HG03139 (cell line): Measurements from ENCODE around the gene POLR3F.
A peak's percentile ranks its signal among the peaks of the same experiment; 100 is the strongest.
"Not testable (repeated sequence)": the region's sequence is repeated elsewhere in the genome, so short reads cannot be mapped to it uniquely, and the experiment has no call there.

Source experiments
- ATAC-seq: cut with Tn5 transposase; IDR thresholded peaks from one replicate; pipeline ENCODE4 v1.9.1; 2021; ENCODE audit not compliant: unreplicated experiment

POLR3F gene

DNA sequence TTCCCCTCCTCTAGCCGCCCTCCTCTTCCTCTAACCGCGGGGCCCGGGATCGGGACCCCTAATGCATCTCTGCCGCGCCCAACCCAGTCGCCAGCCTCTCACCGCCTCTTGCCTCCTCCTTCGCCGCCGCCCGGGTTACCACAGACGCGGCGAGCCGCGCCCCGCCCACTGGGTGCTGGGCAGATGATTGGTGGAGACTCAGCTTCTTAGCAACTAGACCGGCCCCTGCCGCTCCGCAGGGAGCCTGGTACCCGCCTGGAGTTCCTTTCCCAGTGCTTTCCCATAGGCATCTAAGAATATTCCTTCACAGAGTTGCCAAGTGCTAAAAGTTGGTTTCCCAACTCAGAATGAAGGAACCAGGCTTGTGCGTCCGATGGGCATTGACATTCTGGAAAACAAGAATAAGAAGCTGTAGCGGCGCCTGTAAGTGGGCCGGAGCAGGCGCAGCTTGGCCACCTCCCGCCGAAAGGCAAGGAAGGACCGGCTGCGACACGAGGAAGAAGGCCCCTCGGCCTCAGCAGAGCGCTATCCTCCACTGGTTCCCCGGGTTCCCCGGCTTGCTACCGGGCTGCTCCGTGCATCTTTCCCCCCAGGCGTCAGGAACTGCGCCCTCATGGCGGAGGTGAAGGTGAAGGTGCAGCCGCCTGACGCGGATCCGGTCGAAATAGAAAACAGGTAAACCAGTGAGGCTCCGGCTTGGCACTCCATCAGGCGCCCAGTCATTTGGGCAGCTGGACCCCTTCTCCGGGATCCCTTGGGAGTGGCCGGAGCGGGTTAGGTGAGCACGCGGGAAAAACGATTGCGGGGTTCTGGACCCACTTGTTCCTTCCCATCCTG is at the start of gene POLR3F, which contains the start of gene DZANK1:
TSS of gene POLR3F (plus strand) at position 497 of the 837 bp plus-strand sequence. CDS start at position 614, 117 bp downstream.
TSS of gene DZANK1 (minus strand) at position 137 of the 837 bp plus-strand sequence. CDS start 1,672 bp downstream, outside the sequence.
- peak; percentile 95 for ATAC-seq

DNA sequence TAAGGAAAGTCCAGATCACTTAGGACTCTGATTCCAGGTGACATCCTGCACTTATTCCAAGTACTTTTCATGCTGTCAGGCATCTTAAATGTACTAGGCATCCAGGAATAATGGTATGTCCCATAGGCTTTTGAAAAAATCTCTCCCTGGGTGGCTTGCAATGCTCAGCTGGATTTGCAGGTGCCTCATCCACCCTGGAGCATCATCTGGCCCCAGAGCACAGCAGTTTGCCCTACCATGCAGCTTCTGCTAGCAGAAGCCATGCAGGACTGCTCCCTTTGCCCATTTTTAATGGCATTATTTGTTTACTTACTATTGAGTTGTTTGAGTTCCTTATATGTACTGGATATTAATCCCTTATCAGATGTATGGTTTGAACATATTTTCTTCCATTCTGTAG is 45.6 kb upstream of the POLR3F start:
- no peak for ATAC-seq

GRCh38 chr20:18427214-18427613 is 40.0 kb upstream of the POLR3F start:
- no peak for ATAC-seq

DNA sequence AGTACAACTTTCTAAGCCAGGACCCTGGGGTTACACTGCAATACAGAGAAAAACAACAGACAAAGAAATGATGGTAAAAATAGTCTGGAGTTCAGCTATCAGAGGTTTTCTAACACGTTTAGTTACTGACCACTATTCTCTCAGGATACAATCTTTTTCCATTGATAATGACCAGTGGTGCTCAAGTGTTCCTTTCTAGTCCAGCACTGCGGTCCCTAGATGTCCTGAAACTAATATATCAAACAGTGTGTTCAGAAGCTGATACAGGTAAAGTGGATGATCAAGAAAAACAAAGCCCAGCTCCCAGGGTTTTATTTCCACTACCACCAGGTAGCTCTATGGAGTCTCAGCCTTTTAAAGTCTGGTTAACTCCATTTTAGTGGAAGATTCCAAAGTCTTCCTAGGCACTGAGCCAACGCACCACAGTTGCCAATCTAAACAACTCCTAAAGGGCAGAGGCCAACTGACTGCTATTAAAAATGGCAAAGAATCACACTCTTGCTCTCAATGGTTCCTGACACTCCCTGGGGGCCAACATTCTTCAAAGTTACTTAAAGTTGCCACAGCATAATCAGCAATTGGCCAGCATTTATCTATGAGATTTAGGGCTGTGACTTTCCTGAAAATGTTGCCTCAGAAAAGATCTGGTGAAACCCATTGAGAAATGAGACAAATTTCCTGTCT is 38.6 kb upstream of the POLR3F start:
- no peak for ATAC-seq

- ATAC-seq: no peak
Observed at GRCh38 chr20:18430172-18430826, 36.9 kb upstream of the POLR3F start.

GRCh38 chr20:18431206-18431605 is 36.0 kb upstream of the POLR3F start:
- no peak for ATAC-seq

DNA sequence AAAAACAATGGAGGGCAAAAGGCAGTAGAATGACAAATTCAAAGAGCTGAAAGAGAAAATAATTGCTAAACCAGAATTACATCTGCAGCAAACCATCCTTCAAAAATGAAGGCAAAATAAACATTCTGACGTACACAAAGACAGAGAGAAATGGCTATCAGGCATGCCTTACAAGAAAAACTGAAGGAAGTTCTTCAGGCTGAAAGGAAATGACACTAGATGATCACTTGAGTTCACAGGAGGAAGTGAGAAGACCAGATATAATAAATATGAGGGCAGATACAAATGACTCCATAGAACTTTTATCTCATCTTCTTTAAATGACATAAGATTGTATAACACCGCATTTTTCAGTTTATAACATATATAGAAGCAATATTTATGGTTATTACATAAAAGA is 30.3 kb upstream of the POLR3F start:
- no peak for ATAC-seq

- no peak for ATAC-seq
Observed at GRCh38 chr20:18440403-18440802, 26.8 kb upstream of the POLR3F start.

DNA sequence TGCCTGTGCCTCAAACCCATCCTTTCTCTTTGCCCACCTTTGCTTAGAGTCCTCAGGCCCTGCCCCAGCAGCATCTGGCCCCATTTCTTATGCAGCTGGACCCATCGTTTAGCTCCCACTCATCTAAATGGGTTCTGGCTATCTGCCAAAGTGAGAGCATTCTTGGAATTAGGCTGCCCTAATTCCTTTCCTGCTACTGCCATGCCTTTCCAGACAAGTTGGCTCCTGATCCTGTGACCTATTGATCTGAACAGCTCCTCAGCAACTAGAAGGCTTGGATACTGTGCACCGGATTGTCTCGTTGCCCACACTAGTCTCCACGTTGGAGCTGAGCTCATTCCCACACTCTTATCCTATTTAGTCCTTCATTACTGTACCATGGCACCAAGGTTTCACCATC is 23.3 kb upstream of the POLR3F start:
- no peak for ATAC-seq

GRCh38 chr20:18456600-18456999 is 10.6 kb upstream of the POLR3F start:
- no peak for ATAC-seq

- no peak for ATAC-seq
Observed at GRCh38 chr20:18465536-18466200, 1.5 kb upstream of the POLR3F start.

DNA sequence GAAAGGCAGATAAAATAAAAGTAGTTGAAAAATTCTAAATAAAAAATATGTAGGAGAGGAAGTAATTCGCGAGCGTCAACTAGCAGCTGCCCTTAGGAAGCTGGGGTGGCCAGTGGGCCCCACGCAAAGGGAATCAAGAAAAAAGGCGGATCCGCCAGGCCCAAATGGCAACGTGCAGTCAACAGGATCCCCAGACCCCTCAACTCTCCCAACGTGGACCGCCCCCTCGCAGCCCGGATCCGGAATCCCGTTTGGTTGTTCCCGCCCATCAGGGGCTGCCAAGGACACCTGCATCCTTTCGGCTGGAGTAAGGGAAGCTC is 656 bp upstream of the POLR3F start:
- ATAC-seq: no peak

GRCh38 chr20:18477218-18477617 is 10.0 kb downstream of the POLR3F start:
- no peak for ATAC-seq

DNA sequence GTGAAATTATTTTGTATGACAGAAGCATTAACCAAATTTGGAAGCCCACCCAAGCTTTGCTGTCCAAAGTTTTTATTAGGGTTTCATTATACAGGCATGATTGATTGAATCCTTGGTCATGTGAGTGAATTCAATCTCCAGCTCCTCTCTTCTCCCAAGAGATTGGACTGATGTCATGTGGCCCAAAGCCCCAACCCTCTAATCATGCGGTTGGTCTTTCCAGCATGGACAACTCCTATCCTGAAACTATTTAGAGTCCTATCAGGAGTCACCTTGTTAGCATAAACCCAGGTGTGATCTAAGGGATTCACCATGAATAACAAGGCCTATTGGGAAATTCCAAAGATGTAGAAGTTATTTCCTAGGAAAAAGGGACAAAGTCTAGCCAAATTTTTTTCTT is 10.6 kb downstream of the POLR3F start:
- ATAC-seq: no peak

- no peak for ATAC-seq
Observed at GRCh38 chr20:18481596-18481995, 14.4 kb downstream of the POLR3F start.

- ATAC-seq: no peak
Observed at GRCh38 chr20:18488301-18488700, 21.1 kb downstream of the POLR3F start.

GRCh38 chr20:18496042-18496441 is 28.9 kb downstream of the POLR3F start:
- no peak for ATAC-seq

GRCh38 chr20:18496740-18497592 is 29.8 kb downstream of the POLR3F start, which contains the start of gene RBBP9:
Gene RBBP9, minus strand, starts transcription at chr20:18497225. Its CDS starts 58 bp downstream, at chr20:18497167.
- ATAC-seq: peak; percentile 98

DNA sequence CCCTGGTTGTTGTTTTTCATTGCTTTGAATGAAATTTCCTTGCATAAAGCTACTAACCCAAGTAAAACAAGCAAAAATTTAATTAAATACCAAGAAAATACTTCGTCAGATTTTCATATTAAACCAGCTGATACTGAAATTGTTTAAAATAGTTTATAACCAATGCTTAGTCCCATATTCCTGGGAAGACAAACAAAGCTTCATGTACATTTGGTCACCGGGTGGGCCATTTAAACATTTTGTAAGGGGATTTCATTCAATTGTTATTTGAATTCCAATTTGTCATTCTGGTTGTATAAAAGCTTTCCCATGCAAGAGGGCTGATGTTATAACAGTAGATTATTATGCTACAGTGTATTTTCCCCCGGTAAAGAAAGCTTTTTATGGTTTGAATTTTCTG is 30.4 kb downstream of the POLR3F start:
- no peak for ATAC-seq

GRCh38 chr20:18501672-18502071 is 34.5 kb downstream of the POLR3F start:
- ATAC-seq: not testable (repeated sequence)
